OCI-LY1 (cell line): ENCODE measurements around the gene ALOX15.

ENCODE experiments used
- CTCF ChIP-seq: fragments of 200-600 bp; sonication (generic), shearing (Covaris generic); IDR thresholded peaks from 2 replicates; pipeline ENCODE4 v1.5.1; 2017; ENCODE audit warnings: mild to moderate bottlenecking, antibody characterized with exemption, low read length, moderate library complexity, mixed read lengths
- EZH2 ChIP-seq: fragments of 200-600 bp; sonication (generic), shearing (Covaris generic); IDR thresholded peaks from 2 replicates; pipeline ENCODE4 v1.8.0; 2017; ENCODE audit warnings: borderline replicate concordance, mixed run types, mild to moderate bottlenecking, antibody characterized with exemption, low read length, moderate library complexity, mixed read lengths

- TF ChIP-seq CTCF, result no peak
- TF ChIP-seq EZH2, result no peak
These were observed 54.3 kb downstream of the ALOX15 start for GRCh38 chr17:4587195-4587594.
